Fibroblast of upper back skin (primary cell): ENCODE results near the gene CTSK.
"Not testable (repeated sequence)": the region's sequence is repeated elsewhere in the genome, so short reads cannot be mapped to it uniquely, and the experiment has no call there.

ENCODE experiments used
- DNase-seq: peaks from one replicate; pipeline ENCODE4 v3.0.0-alpha.2; 2013

CTSK gene

GRCh38 chr1:150805899-150806298, 2.2 kb downstream of the CTSK start:
- no peak for DNase-seq

- no peak for DNase-seq
These were observed 3.4 kb downstream of the CTSK start for GRCh38 chr1:150804671-150805070.

- DNase-seq: peak; percentile 50
These were observed 9.0 kb downstream of the CTSK start for GRCh38 chr1:150799089-150799488.

- DNase-seq: peak; percentile 72
These were observed 9.5 kb downstream of the CTSK start for GRCh38 chr1:150798525-150798924.

- DNase-seq: no peak
These were observed 11.7 kb downstream of the CTSK start for GRCh38 chr1:150796374-150796773.

GRCh38 chr1:150793778-150794177, 14.3 kb downstream of the CTSK start:
- DNase-seq: not testable (repeated sequence)

GRCh38 chr1:150793221-150793620, 14.8 kb downstream of the CTSK start:
- DNase-seq: no peak

GRCh38 chr1:150791585-150791984, 16.5 kb downstream of the CTSK start:
- no peak for DNase-seq

- DNase-seq: no peak
These were observed 18.7 kb downstream of the CTSK start for GRCh38 chr1:150789396-150789795.

- DNase-seq: no peak
These were observed 19.1 kb downstream of the CTSK start for GRCh38 chr1:150788946-150789345.

GRCh38 chr1:150787455-150787854, 20.6 kb downstream of the CTSK start:
- DNase-seq: no peak

GRCh38 chr1:150780510-150780909, 27.6 kb downstream of the CTSK start:
- no peak for DNase-seq

GRCh38 chr1:150778409-150778808, 29.7 kb downstream of the CTSK start:
- DNase-seq: no peak

GRCh38 chr1:150777544-150777943, 30.5 kb downstream of the CTSK start:
- DNase-seq: no peak

GRCh38 chr1:150775931-150776505, 32.0 kb downstream of the CTSK start:
- not testable (repeated sequence) for DNase-seq

GRCh38 chr1:150775276-150775675, 32.8 kb downstream of the CTSK start:
- DNase-seq: no peak

GRCh38 chr1:150772326-150772725, 35.7 kb downstream of the CTSK start:
- no peak for DNase-seq

GRCh38 chr1:150767704-150768103, 40.4 kb downstream of the CTSK start:
- DNase-seq: not testable (repeated sequence)

- not testable (repeated sequence) for DNase-seq
These were observed 42.1 kb downstream of the CTSK start for GRCh38 chr1:150765977-150766301.

- DNase-seq: peak; percentile 30
These were observed 42.6 kb downstream of the CTSK start, which contains the start of gene CTSS for GRCh38 chr1:150765296-150765976. CTSS (minus strand) TSS chr1:150765778; CDS start chr1:150764763, 1,015 bp downstream.

GRCh38 chr1:150764617-150765101, 43.4 kb downstream of the CTSK start:
- peak; percentile 78 for DNase-seq

- no peak for DNase-seq
These were observed 45.0 kb downstream of the CTSK start for GRCh38 chr1:150763018-150763417.

GRCh38 chr1:150762552-150762951, 45.5 kb downstream of the CTSK start:
- no peak for DNase-seq

- DNase-seq: no peak
These were observed 46.3 kb downstream of the CTSK start for GRCh38 chr1:150761801-150762200.

- DNase-seq: no peak
These were observed 48.0 kb downstream of the CTSK start for GRCh38 chr1:150760013-150760412.
